Progenitor cell of endocrine pancreas (in vitro differentiated cells): Measurements from ENCODE around the gene FADS1. TPM values are rescaled to one million over a fixed set of nuclear protein-coding genes. Genes with fewer than 3 reads are reported as not detected.

Experiments
- DNase-seq: peaks from one replicate; pipeline ENCODE4 v3.0.0; 2021; ENCODE audit warnings: low spot score; ENCODE audit not compliant: unreplicated experiment
- H3K27ac Mint-ChIP-seq: 2 replicates; pipeline ENCODE4 v1.8.0; 2021; ENCODE audit warnings: mild to moderate bottlenecking, moderate library complexity, mixed read lengths
- H3K27me3 Mint-ChIP-seq: 2 replicates; pipeline ENCODE4 v1.8.0; 2021; ENCODE audit warnings: mixed read lengths
- H3K36me3 Mint-ChIP-seq: 2 replicates; pipeline ENCODE4 v1.8.0; 2022; ENCODE audit warnings: mixed read lengths; ENCODE audit not compliant: insufficient read depth
- H3K4me1 Mint-ChIP-seq: 2 replicates; pipeline ENCODE4 v1.8.0; 2021; ENCODE audit warnings: low read depth, mixed read lengths
- H3K4me3 Mint-ChIP-seq: 2 replicates; pipeline ENCODE4 v1.8.0; 2021; ENCODE audit warnings: low read depth, mild to moderate bottlenecking, moderate library complexity, mixed read lengths
- H3K9me3 Mint-ChIP-seq: 2 replicates; pipeline ENCODE4 v1.8.0; 2021; ENCODE audit warnings: low read depth, mixed read lengths
- total RNA-seq: library from RNA; stranded (reverse); gene quantifications from 2 replicates; pipeline ENCODE4 v1.2.1, GENCODE V29; 2021
- TF ChIP-seq, protein P1 (sequence below): fragments of 200-600 bp; sonication (generic); IDR thresholded peaks from one replicate; pipeline ENCODE4 v1.5.0; 2021; ENCODE audit warnings: antibody characterized with exemption, mild to moderate bottlenecking; ENCODE audit not compliant: unreplicated experiment

FADS1 gene
- total RNA-seq, 1 donor from 2014 or later, result 114 TPM

DNA sequence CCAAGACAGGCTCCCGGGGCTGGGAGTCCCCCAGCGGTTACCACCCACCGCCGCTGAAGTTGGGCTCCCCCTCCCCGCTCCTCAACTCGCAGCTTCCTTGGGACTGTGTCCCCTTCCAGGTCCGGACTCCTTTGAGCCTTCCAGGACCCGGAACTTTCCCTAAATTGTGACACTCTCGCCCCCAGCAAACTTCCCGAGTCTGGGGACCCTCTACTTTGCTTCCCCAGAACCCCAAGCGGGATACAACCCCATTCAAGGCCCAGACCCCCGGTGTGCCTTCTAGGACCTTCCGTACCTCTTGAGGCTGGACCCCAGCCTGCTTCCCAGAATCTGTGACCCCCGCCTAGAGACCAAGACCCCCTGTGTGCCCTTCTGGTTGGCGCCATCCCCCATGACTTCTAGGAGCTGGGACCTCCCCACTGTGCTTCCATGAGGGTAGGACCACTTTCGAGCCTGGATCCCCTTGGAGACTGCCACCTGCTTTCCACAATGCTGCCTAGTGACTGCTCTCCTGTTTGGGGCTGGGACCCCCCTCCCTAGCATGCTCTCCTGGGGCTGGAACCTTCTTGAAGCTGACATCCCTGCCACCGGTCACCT, 63.8 kb downstream of the FADS1 start:
- peak overlapping the region; percentile 82 for H3K27ac Mint-ChIP-seq
- no peaks in the 10 kb centered on the region for H3K9me3 Mint-ChIP-seq
- TF ChIP-seq, protein P1, sequence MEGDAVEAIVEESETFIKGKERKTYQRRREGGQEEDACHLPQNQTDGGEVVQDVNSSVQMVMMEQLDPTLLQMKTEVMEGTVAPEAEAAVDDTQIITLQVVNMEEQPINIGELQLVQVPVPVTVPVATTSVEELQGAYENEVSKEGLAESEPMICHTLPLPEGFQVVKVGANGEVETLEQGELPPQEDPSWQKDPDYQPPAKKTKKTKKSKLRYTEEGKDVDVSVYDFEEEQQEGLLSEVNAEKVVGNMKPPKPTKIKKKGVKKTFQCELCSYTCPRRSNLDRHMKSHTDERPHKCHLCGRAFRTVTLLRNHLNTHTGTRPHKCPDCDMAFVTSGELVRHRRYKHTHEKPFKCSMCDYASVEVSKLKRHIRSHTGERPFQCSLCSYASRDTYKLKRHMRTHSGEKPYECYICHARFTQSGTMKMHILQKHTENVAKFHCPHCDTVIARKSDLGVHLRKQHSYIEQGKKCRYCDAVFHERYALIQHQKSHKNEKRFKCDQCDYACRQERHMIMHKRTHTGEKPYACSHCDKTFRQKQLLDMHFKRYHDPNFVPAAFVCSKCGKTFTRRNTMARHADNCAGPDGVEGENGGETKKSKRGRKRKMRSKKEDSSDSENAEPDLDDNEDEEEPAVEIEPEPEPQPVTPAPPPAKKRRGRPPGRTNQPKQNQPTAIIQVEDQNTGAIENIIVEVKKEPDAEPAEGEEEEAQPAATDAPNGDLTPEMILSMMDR, result no peak
- H3K27me3 Mint-ChIP-seq, result peaks cover 4% of the 10 kb centered on the region
- no peak for DNase-seq
- peaks cover 60% of the 10 kb centered on the region for H3K4me1 Mint-ChIP-seq
- no peaks in the 10 kb centered on the region for H3K36me3 Mint-ChIP-seq
- H3K4me3 Mint-ChIP-seq, result peak overlapping the region; percentile 90

DNA sequence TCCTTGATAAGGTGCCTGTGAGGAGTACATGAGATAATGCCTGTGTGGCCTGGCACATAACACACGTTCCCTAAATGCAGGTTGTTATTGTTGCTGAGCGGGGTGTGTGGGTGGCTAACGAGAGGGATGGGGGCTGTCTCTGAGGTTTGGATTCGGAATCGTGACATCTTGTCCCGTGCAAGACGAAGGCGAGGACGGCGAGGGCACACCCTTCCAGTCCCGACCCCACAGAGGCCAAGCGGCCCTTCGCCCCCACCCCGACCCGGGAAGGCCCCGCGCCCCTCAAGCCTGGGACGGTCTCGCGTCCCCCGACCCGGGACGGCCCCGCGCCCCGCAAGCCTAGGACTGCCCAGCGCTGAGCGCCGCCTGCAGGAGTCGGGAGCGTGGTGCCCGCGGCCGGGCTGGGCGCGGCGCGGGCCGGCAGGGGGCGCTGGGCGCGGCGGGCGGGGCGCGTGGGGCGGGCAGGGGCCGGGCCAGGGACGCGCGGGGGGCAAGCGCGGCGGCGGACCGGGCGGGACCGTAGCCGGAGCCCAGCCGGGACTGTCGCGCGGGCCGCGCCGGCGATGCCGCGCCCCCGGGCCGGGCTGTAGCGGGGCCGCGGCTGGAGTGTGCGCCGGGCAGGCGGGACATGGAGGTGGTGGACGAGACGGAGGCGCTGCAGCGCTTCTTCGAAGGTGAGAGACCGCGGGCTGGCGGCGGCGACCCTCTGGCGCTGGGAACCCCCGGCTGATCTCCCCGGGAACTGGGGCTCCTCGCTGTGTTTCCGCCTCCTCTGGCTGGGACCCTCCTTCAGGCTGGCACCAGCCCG, 64.5 kb downstream of the FADS1 start, which contains the start of gene MYRF:
Gene MYRF (plus strand): TSS at position 520 of the 808 bp plus-strand sequence. CDS start 109 bp downstream, at position 629.
- Mint-ChIP-seq H3K36me3 (no peaks in the 10 kb centered on the region), H3K27ac (peak within 1 kb of the TSS; percentile 82), H3K4me3 (peak within 1 kb of the TSS; percentile 90), H3K4me1 (peaks cover 60% of the 10 kb centered on the region), H3K27me3 (peaks cover 4% of the 10 kb centered on the region), H3K9me3 (no peaks in the 10 kb centered on the region)
- DNase-seq, result peak; percentile 72
- TF ChIP-seq, protein P1, result peak; percentile 56

DNA sequence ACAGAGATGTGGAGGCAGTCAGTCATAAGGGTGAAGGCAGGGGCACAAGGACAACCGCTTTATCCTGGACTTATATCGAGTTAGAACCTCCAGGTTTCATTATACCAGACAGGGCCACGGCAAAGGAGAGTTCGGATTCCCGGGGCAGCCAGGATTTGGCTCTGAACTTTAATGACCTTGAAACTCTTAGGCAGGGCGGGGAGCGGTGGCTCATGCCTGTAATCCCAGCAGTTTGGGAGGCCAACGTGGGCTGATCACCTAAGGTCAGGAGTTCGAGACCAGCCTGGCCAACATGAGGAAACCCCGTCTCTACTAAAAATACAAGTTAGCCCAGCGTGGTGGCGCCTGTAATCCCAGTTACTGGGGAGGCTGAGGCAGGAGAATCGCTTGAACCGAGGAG, 65.4 kb downstream of the FADS1 start:
- Mint-ChIP-seq H3K4me3 (peak overlapping the region; percentile 72), H3K27me3 (peaks cover 4% of the 10 kb centered on the region), H3K27ac (no peak overlapping the region), H3K9me3 (no peaks in the 10 kb centered on the region), H3K36me3 (no peaks in the 10 kb centered on the region), H3K4me1 (peaks cover 50% of the 10 kb centered on the region)
- TF ChIP-seq, protein P1, result no peak
- DNase-seq, result no peak

DNA sequence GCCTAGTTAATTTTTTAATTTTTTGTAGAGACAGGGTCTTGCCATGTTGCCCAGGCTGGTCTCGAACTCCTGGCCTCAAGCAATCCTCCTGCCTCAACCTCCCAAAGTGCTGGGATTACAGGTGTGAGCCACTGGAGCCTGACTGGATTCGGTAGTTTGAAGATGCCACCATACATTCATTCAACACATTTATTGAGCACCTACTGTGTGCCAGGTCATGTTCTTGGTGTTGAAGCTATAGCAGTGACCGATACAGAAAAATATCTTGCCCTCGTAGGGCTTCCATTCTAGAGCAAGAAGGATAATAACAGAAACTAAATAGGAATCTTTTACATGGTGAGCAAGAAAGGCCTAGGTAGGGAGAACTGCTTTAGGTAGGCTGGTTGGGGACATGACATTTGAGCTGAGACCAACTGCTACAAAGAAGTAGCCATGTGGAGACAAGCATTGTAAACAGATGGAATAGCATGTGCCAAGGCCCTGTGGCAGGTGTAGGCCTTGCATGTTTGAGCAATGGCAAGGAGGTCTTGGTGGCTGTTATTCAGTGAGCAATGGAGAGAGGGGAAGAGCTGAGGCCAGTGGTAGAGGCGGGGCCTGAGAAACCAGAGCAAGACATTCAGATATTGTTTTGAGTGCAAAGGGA, 66.1 kb downstream of the FADS1 start:
- H3K27ac Mint-ChIP-seq, result no peak overlapping the region
- peaks cover 4% of the 10 kb centered on the region for H3K27me3 Mint-ChIP-seq
- H3K4me1 Mint-ChIP-seq, result peaks cover 44% of the 10 kb centered on the region
- no peak for DNase-seq
- TF ChIP-seq, protein P1, result no peak
- peak overlapping the region; percentile 72 for H3K4me3 Mint-ChIP-seq
- no peaks in the 10 kb centered on the region for H3K9me3 Mint-ChIP-seq
- H3K36me3 Mint-ChIP-seq, result no peaks in the 10 kb centered on the region

Other genes with a start within 250 kb of the FADS1 start
- gene SYT7, start 235.9 kb downstream of the FADS1 start, total RNA-seq, result 10.3 and 11.7 TPM in 2 replicates
- gene DAGLA, start 136.6 kb downstream of the FADS1 start, total RNA-seq, result 8.7 and 9.3 TPM in 2 replicates
- gene MYRF, start 64.4 kb downstream of the FADS1 start, total RNA-seq, result 117 and 128 TPM in 2 replicates
- gene TMEM258, start 24.4 kb downstream of the FADS1 start, total RNA-seq, result 175 and 185 TPM in 2 replicates
- 34.4 and 36.6 TPM in 2 replicates for gene FEN1, start 24.1 kb downstream of the FADS1 start, total RNA-seq
- gene FADS2, start 11.3 kb upstream of the FADS1 start, total RNA-seq, result 399 and 402 TPM in 2 replicates
- 21.2 and 23.7 TPM in 2 replicates for gene FADS3, start 74.5 kb upstream of the FADS1 start, total RNA-seq
- gene RAB3IL1, start 100.6 kb upstream of the FADS1 start, total RNA-seq, result 0.53 and 0.67 TPM in 2 replicates
- gene BEST1, start 133.3 kb upstream of the FADS1 start, total RNA-seq, result 0.34 and 0.44 TPM in 2 replicates
- 1,669 and 1,699 TPM in 2 replicates for gene FTH1, start 150.6 kb upstream of the FADS1 start, total RNA-seq